CD4-positive, CD25-positive, alpha-beta regulatory T cell (primary cell): Measurements from ENCODE around the gene TMEM163. TPM values are rescaled to one million over a fixed set of nuclear protein-coding genes. Genes with fewer than 3 reads are reported as not detected.

ENCODE experiments used
- ATAC-seq, 2 donors: fragments of 150-1000 bp; cut with Tn5 transposase; one replicate each; pipeline ENCODE4 v1.10.0; 2021; ENCODE audit warnings: low read depth in 2 of 2, moderate number of reproducible peaks in 2 of 2, moderate library complexity in 1 of 2
- DNase-seq, 3 donors: peaks; one replicate each; pipeline versions ENCODE4 v3.0.0 to v3.0.0-alpha.2; 2012 to 2022; ENCODE audit warnings: mixed read lengths in 1 of 3
- H3K27ac ChIP-seq: one replicate; pipeline ENCODE4 v1.7.0; 2013; ENCODE audit warnings: mild to moderate bottlenecking, low read length; ENCODE audit not compliant: insufficient read depth, poor library complexity, severe bottlenecking
- H3K27me3 ChIP-seq: one replicate; pipeline ENCODE4 v1.7.0; 2013; ENCODE audit warnings: low read length; ENCODE audit not compliant: control insufficient read depth, insufficient read depth
- H3K36me3 ChIP-seq: one replicate; pipeline ENCODE4 v1.7.0; 2013; ENCODE audit warnings: mild to moderate bottlenecking, low read length, moderate library complexity; ENCODE audit not compliant: control insufficient read depth, insufficient read depth
- H3K4me1 ChIP-seq: 2 replicates; pipeline ENCODE4 v1.7.0; 2013; ENCODE audit warnings: mild to moderate bottlenecking, low read length; ENCODE audit not compliant: insufficient read depth, control insufficient read depth, poor library complexity, severe bottlenecking
- H3K4me3 ChIP-seq: one replicate; pipeline ENCODE4 v1.7.0; 2013; ENCODE audit warnings: low read depth, mild to moderate bottlenecking, low read length, moderate library complexity
- H3K9me3 ChIP-seq, 2 experiments: 1 replicate in 1 of 2; 2 replicates in 1 of 2; pipeline ENCODE4 v1.7.0; 2013; ENCODE audit warnings: low read length in 2 of 2, mild to moderate bottlenecking in 1 of 2, moderate library complexity in 1 of 2; ENCODE audit not compliant: control insufficient read depth in 2 of 2
- H3K27ac Mint-ChIP-seq, 3 donors: one replicate each; pipeline ENCODE4 v1.8.0; 2020 to 2022; ENCODE audit warnings: mild to moderate bottlenecking in 3 of 3, mixed read lengths in 3 of 3, moderate library complexity in 2 of 3
- H3K27me3 Mint-ChIP-seq: one replicate; pipeline ENCODE4 v1.8.0; 2022; ENCODE audit warnings: mild to moderate bottlenecking, mixed read lengths
- H3K36me3 Mint-ChIP-seq: one replicate; pipeline ENCODE4 v1.8.0; 2020; ENCODE audit warnings: mixed read lengths
- H3K4me1 Mint-ChIP-seq, 4 donors: one replicate each; pipeline ENCODE4 v1.8.0; 2020 to 2022; ENCODE audit warnings: mixed read lengths in 4 of 4, mild to moderate bottlenecking in 1 of 4
- H3K4me3 Mint-ChIP-seq, 4 donors: one replicate each; pipeline ENCODE4 v1.8.0; 2020 to 2022; ENCODE audit warnings: mild to moderate bottlenecking in 4 of 4, mixed read lengths in 4 of 4, moderate library complexity in 3 of 4
- H3K9me3 Mint-ChIP-seq, 7 donors: one replicate each; pipeline ENCODE4 v1.8.0; 2020 to 2022; ENCODE audit warnings: mixed read lengths in 7 of 7, mild to moderate bottlenecking in 3 of 7, moderate library complexity in 2 of 7
- polyA plus RNA-seq, 4 donors: library from polyadenylated mRNA; unstranded; fragments of 300-500 nt; fragmentation: Illumina TruSeq; gene quantifications; one replicate each; pipeline ENCODE4 v1.2.3, GENCODE V29; 2021
- total RNA-seq: library from RNA; stranded (reverse); gene quantifications from one replicate; pipeline ENCODE4 v1.2.3, GENCODE V29; 2022

The TMEM163 gene
- total and polyA plus RNA-seq, 5 donors from 2014 or later, result 0.08 to 1.0 (median 0.33) TPM

GRCh38 chr2:134553657-134554056 is 165.1 kb downstream of the TMEM163 start:
- Mint-ChIP-seq H3K4me1 (no peaks in the 10 kb centered on the region), H3K27ac (no peak overlapping the region), H3K27me3 (peaks cover 36% of the 10 kb centered on the region), H3K4me3 (no peak overlapping the region), H3K36me3 (no peaks in the 10 kb centered on the region), H3K9me3 (no peaks in the 10 kb centered on the region)
- no peak overlapping the region for H3K27ac ChIP-seq
- H3K9me3 ChIP-seq, result no peaks in the 10 kb centered on the region
- H3K4me1 ChIP-seq, result no peaks in the 10 kb centered on the region
- H3K27me3 ChIP-seq, result peaks cover 3% of the 10 kb centered on the region
- no peak overlapping the region for H3K4me3 ChIP-seq
- DNase-seq (no peak), ATAC-seq (no peak)
- no peaks in the 10 kb centered on the region for H3K36me3 ChIP-seq

- Mint-ChIP-seq H3K4me3 (no peak overlapping the region), H3K27me3 (peaks cover 22% of the 10 kb centered on the region), H3K36me3 (no peaks in the 10 kb centered on the region), H3K4me1 (no peaks in the 10 kb centered on the region), H3K27ac (no peak overlapping the region), H3K9me3 (no peaks in the 10 kb centered on the region)
- no peak overlapping the region for H3K27ac ChIP-seq
- no peak overlapping the region for H3K4me3 ChIP-seq
- H3K4me1 ChIP-seq, result no peaks in the 10 kb centered on the region
- H3K27me3 ChIP-seq, result peaks cover 3% of the 10 kb centered on the region
- H3K36me3 ChIP-seq, result no peaks in the 10 kb centered on the region
- DNase-seq (no peak), ATAC-seq (no peak)
- H3K9me3 ChIP-seq, result no peaks in the 10 kb centered on the region
Observed at GRCh38 chr2:134550566-134551164, 168.1 kb downstream of the TMEM163 start.

- no peak for DNase-seq
Observed at GRCh38 chr2:134549104-134549503, 169.7 kb downstream of the TMEM163 start.

DNA sequence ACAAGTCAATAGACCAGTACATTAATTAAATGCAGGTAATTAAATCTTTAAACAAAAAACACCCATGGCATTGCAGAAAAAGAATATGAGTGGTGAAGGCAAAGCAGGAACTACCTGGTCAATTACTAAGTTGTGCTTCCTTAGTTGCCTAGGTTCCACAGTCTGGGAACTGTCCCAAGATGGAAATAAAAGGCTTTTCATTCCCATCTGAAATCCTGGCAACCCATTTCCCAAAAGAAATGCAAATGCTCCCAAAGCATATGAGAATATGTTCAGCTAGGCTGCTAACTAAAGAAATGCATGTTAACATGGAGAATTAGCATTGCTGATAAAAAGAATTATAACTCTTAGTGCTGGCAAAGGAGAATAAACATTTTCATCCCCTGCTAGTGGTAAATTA is 177.8 kb downstream of the TMEM163 start:
- Mint-ChIP-seq H3K27ac (no peak overlapping the region), H3K27me3 (peaks cover 5% of the 10 kb centered on the region), H3K36me3 (no peaks in the 10 kb centered on the region), H3K9me3 (no peaks in the 10 kb centered on the region), H3K4me3 (no peak overlapping the region), H3K4me1 (no peaks in the 10 kb centered on the region)
- no peak overlapping the region for H3K4me3 ChIP-seq
- H3K36me3 ChIP-seq, result no peaks in the 10 kb centered on the region
- no peaks in the 10 kb centered on the region for H3K9me3 ChIP-seq
- no peak for DNase-seq
- no peaks in the 10 kb centered on the region for H3K27me3 ChIP-seq
- ATAC-seq, result no peak
- no peak overlapping the region for H3K27ac ChIP-seq
- H3K4me1 ChIP-seq, result no peaks in the 10 kb centered on the region

More at GRCh38 chr2:134549104-134549503, 169.7 kb downstream of the TMEM163 start:
- Histone ChIP-seq H3K27me3 (peaks cover 3% of the 10 kb centered on the region), H3K36me3 (no peaks in the 10 kb centered on the region), H3K4me3 (no peak overlapping the region), H3K9me3 (no peaks in the 10 kb centered on the region), H3K4me1 (no peaks in the 10 kb centered on the region), H3K27ac (no peak overlapping the region)
- Mint-ChIP-seq H3K4me1 (no peaks in the 10 kb centered on the region), H3K27me3 (peaks cover 16% of the 10 kb centered on the region), H3K4me3 (no peak overlapping the region), H3K9me3 (no peaks in the 10 kb centered on the region), H3K27ac (no peak overlapping the region), H3K36me3 (no peaks in the 10 kb centered on the region)
- no peak for ATAC-seq

DNA sequence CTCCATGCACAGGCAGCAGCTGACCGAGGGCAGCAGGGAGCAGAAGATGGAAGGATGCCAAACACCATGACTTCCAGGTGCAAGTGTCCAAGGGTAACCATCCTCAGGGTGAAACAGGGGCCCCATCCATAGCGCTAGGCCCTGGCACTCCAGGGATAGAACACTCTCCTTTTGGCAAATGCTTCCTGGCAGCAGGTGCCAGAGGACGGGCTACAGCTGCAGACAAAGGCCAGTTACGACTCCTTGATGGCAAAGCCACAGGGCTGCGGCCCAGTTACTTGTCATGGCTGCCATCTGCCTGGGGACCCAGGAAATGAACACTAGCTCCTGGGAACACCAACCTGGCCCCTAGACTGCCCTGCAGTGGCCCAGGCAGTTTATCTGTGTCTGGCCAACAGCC is 178.8 kb downstream of the TMEM163 start:
- Histone ChIP-seq H3K36me3 (no peaks in the 10 kb centered on the region), H3K27me3 (no peaks in the 10 kb centered on the region), H3K4me1 (no peaks in the 10 kb centered on the region), H3K27ac (no peak overlapping the region), H3K4me3 (no peak overlapping the region), H3K9me3 (no peaks in the 10 kb centered on the region)
- peaks cover 6% of the 10 kb centered on the region for H3K27me3 Mint-ChIP-seq
- ATAC-seq (no peak), DNase-seq (no peak)
- no peak overlapping the region for H3K4me3 Mint-ChIP-seq
- no peak overlapping the region for H3K27ac Mint-ChIP-seq
- H3K4me1 Mint-ChIP-seq, result no peaks in the 10 kb centered on the region
- H3K9me3 Mint-ChIP-seq, result no peaks in the 10 kb centered on the region
- no peaks in the 10 kb centered on the region for H3K36me3 Mint-ChIP-seq

DNA sequence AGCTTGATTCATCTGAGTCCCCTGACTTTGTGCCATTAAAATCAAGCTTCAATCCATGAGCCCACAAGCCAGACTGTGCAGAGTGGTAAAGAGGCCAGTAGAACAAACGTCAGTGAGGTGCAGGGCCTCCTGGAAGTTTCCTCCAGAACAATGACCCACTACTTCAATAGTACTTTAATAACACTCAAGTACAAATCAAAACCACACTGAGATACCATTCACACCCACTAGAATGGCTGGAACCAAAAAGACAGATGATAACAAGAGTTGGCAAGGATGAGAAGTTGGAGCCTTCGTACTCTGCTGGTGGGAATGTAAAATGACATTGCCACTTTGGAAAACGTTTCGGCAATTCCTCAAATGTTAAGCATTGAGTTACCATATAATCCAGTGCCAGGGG is 181.1 kb downstream of the TMEM163 start:
- no peak overlapping the region for H3K4me3 Mint-ChIP-seq

GRCh38 chr2:134537121-134537520 is 181.7 kb downstream of the TMEM163 start:
- Histone ChIP-seq H3K9me3 (no peaks in the 10 kb centered on the region), H3K36me3 (no peaks in the 10 kb centered on the region), H3K27ac (no peak overlapping the region), H3K27me3 (no peaks in the 10 kb centered on the region), H3K4me3 (no peak overlapping the region), H3K4me1 (no peaks in the 10 kb centered on the region)
- no peak for ATAC-seq
- Mint-ChIP-seq H3K27ac (no peak overlapping the region), H3K27me3 (peaks cover 8% of the 10 kb centered on the region), H3K9me3 (no peaks in the 10 kb centered on the region), H3K4me3 (no peak overlapping the region), H3K4me1 (no peaks in the 10 kb centered on the region), H3K36me3 (no peaks in the 10 kb centered on the region)
- DNase-seq, result no peak

More for the DNA sequence above, 181.1 kb downstream of the TMEM163 start:
- H3K4me1 ChIP-seq, result no peaks in the 10 kb centered on the region
- Mint-ChIP-seq H3K36me3 (no peaks in the 10 kb centered on the region), H3K27ac (no peak overlapping the region), H3K27me3 (peaks cover 8% of the 10 kb centered on the region), H3K9me3 (no peaks in the 10 kb centered on the region), H3K4me1 (no peaks in the 10 kb centered on the region)
- no peak overlapping the region for H3K27ac ChIP-seq
- H3K36me3 ChIP-seq, result no peaks in the 10 kb centered on the region
- H3K4me3 ChIP-seq, result no peak overlapping the region
- DNase-seq, result no peak
- no peaks in the 10 kb centered on the region for H3K9me3 ChIP-seq
- H3K27me3 ChIP-seq, result no peaks in the 10 kb centered on the region
- no peak for ATAC-seq

DNA sequence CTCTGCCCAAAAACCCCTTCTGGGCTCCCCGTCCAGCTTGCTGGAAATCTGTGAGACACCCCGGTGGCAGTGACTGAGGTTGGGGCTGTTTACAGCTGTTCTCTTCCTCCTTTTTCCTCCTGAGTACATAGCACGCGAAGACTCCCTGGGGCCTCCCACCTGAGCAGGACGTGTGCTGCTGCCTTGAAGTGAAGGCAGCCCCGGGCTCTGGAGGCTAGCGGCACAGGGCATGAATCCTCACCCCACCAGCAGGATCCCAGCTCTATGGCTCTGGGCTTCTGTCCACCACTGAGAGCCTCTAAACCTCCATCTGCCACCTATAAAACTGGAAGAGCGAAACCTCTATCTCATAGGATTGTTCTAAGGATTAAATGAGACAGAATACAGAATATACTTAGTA is 182.5 kb downstream of the TMEM163 start:
- H3K27me3 ChIP-seq, result no peaks in the 10 kb centered on the region
- no peaks in the 10 kb centered on the region for H3K4me1 ChIP-seq
- Mint-ChIP-seq H3K4me1 (no peaks in the 10 kb centered on the region), H3K4me3 (no peak overlapping the region), H3K27ac (no peak overlapping the region), H3K36me3 (no peaks in the 10 kb centered on the region), H3K27me3 (peaks cover 8% of the 10 kb centered on the region), H3K9me3 (no peaks in the 10 kb centered on the region)
- H3K4me3 ChIP-seq, result no peak overlapping the region
- no peaks in the 10 kb centered on the region for H3K9me3 ChIP-seq
- H3K27ac ChIP-seq, result no peak overlapping the region
- H3K36me3 ChIP-seq, result no peaks in the 10 kb centered on the region
- DNase-seq, result no peak
- no peak for ATAC-seq
